ENCODE data around the gene ZNF90.

DNA sequence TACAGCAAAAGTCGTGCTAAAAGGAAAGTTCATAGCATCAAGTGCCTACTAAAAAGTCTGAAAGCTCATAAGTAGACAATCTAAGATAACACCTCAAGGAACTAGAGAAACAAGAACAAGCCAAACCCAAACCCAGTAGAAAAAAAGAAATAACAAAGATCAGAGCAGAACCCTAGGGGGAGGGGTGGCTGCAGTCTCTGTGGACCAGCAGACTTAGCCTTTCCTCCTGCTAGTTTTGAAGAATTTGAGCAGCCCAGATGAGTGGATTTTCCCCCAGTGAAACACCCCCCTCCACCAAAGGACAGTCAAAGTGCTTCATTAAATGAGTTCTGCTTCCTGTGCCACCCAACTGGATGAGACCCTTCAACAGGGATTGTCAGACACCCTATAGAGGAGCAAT is 86.7 kb downstream of the ZNF90 start:
- no peak for TF ChIP-seq POLR2A (IDR thresholded peaks at IDR 0.05; ENCODE audit: low read depth, low read length)
- TF ChIP-seq, protein P1, sequence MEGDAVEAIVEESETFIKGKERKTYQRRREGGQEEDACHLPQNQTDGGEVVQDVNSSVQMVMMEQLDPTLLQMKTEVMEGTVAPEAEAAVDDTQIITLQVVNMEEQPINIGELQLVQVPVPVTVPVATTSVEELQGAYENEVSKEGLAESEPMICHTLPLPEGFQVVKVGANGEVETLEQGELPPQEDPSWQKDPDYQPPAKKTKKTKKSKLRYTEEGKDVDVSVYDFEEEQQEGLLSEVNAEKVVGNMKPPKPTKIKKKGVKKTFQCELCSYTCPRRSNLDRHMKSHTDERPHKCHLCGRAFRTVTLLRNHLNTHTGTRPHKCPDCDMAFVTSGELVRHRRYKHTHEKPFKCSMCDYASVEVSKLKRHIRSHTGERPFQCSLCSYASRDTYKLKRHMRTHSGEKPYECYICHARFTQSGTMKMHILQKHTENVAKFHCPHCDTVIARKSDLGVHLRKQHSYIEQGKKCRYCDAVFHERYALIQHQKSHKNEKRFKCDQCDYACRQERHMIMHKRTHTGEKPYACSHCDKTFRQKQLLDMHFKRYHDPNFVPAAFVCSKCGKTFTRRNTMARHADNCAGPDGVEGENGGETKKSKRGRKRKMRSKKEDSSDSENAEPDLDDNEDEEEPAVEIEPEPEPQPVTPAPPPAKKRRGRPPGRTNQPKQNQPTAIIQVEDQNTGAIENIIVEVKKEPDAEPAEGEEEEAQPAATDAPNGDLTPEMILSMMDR (conservative IDR thresholded peaks at IDR 0.05; ENCODE audit: low read depth, low read length) = no peak
